ENCODE data around the gene CHD9NB. TPM values are rescaled to one million over a fixed set of nuclear protein-coding genes. Genes with fewer than 3 reads are reported as not detected.

CHD9NB gene
- total and polyA plus RNA-seq, 8 donors, result 1.6 to 22.1 (median 3.5) TPM

DNA sequence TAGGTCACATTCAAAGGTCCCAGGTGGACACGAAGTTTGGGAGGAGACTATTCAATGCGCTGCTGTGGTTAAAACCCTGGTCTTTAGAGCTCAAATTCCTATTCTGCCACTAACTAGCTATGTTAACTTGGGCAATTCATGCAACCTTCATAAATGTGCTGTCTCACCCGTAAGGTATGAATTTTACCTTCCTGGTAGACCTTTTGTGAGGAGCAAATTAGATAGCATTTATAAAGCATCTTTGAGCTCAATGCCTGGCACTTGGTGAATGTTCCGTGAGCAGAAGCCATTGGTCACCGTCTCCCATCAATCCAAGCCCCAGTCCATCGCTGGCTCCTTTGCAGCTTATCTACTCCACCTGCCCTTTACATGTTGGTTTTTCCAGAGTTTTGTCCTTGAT, 16.6 kb downstream of the CHD9NB start:
- ATAC-seq, result no peak

DNA sequence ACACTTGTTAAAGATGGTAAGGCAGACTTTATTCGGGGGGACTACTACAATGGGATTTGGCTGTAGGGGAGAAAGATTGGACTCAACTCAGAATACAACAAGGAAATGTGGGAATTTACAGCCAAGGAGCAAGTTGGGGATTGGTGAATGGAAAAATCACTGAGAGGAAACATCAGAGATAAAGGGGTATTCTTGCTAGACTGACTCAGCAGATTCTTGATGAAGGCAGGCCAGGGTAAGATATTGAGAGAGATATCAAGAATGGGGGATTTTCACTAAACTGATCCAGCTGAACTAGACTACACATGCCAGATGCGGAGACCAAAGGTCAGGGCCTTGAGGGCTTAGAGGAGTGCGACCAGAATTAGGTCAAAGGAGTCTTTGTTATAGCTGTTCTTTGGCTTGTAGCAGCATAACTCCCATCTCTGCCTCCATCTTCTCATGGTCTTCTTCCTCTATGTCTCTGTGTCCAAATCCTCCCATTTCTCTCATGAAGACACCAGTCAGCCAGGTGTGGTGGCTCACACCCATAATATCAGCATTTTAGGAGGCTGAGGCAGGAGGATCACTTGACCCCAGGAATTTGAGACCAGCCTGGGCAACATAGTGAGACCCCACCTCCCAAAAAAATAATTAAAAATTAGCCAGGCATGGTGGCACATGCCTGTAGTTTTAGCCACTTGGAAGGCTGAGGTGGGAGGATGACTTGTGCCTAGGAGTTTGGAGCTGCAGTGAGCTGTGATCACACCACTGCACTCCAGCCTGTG, 17.3 kb downstream of the CHD9NB start:
- H3K36me3 ChIP-seq, result no peaks in the 10 kb centered on the region
- WGBS, 2 donors, result 76 to 80% methylated on average over 3 of the region's 3 CpGs

More for the DNA sequence above, 16.6 kb downstream of the CHD9NB start:
- 60 to 77% methylated on average over 6 of the region's 6 CpGs for WGBS, 2 donors
- H3K9me3 ChIP-seq, result no peaks in the 10 kb centered on the region
- H3K4me1 ChIP-seq, result peaks cover 0 to under 1% (median 0%) of the 10 kb centered on the region in 3 donors
- H3K36me3 ChIP-seq, result no peaks in the 10 kb centered on the region
- no peak for FAIRE-seq
- no peaks in the 10 kb centered on the region for H3K27me3 ChIP-seq
- intact Hi-C loops (cut with DNase I), result no loop called here
- no peak overlapping the region for H3K27ac ChIP-seq
- TF ChIP-seq, protein P1, sequence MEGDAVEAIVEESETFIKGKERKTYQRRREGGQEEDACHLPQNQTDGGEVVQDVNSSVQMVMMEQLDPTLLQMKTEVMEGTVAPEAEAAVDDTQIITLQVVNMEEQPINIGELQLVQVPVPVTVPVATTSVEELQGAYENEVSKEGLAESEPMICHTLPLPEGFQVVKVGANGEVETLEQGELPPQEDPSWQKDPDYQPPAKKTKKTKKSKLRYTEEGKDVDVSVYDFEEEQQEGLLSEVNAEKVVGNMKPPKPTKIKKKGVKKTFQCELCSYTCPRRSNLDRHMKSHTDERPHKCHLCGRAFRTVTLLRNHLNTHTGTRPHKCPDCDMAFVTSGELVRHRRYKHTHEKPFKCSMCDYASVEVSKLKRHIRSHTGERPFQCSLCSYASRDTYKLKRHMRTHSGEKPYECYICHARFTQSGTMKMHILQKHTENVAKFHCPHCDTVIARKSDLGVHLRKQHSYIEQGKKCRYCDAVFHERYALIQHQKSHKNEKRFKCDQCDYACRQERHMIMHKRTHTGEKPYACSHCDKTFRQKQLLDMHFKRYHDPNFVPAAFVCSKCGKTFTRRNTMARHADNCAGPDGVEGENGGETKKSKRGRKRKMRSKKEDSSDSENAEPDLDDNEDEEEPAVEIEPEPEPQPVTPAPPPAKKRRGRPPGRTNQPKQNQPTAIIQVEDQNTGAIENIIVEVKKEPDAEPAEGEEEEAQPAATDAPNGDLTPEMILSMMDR (IDR thresholded peaks at IDR 0.05), result no peak
- H3K4me3 ChIP-seq, result no peak overlapping the region
- DNase-seq, result no peak

DNA sequence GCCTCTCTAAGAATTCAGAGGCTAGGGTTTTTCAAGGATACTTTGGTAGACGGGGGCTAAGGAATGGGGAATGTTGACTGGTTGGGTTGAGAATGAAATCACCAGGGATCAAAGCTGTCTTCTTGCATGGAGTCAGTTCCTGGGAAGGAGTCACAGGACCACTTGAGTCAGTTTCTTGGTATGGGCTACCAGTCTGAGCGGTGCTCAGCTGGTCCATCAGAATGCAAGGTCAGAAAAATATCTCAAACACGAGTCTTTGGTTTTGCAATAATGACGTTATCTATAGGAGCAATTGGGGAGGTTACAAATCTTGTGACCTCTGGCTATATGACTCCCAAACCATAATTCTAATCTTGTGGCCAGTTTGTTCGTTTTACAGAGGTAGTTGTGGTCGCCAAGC, 18.4 kb downstream of the CHD9NB start:
- no peaks in the 10 kb centered on the region for H3K27me3 ChIP-seq
- 78% methylated on average over 6 of the region's 6 CpGs for WGBS, 2 donors
- H3K4me3 ChIP-seq, result no peak overlapping the region
- H3K36me3 ChIP-seq, result no peaks in the 10 kb centered on the region
- FAIRE-seq, result no peak
- TF ChIP-seq, protein P1 (IDR thresholded peaks at IDR 0.05), result no peak
- intact Hi-C loops (cut with DNase I), result no loop called here
- H3K4me1 ChIP-seq, result no peaks in the 10 kb centered on the region
- H3K27ac ChIP-seq, result no peak overlapping the region
- no peak for DNase-seq
- ATAC-seq, result no peak
- H3K9me3 ChIP-seq, result no peaks in the 10 kb centered on the region

More for the DNA sequence above, 17.3 kb downstream of the CHD9NB start:
- ATAC-seq, result no peak
- TF ChIP-seq, protein P1 (IDR thresholded peaks at IDR 0.05), result no peak
- DNase-seq, result no peak
- Histone ChIP-seq H3K4me3 (no peak overlapping the region), H3K27me3 (no peaks in the 10 kb centered on the region), H3K27ac (no peak overlapping the region), H3K9me3 (no peaks in the 10 kb centered on the region), H3K4me1 (no peaks in the 10 kb centered on the region)
- intact Hi-C loops (cut with DNase I), result no loop called here
- FAIRE-seq, result no peak

DNA sequence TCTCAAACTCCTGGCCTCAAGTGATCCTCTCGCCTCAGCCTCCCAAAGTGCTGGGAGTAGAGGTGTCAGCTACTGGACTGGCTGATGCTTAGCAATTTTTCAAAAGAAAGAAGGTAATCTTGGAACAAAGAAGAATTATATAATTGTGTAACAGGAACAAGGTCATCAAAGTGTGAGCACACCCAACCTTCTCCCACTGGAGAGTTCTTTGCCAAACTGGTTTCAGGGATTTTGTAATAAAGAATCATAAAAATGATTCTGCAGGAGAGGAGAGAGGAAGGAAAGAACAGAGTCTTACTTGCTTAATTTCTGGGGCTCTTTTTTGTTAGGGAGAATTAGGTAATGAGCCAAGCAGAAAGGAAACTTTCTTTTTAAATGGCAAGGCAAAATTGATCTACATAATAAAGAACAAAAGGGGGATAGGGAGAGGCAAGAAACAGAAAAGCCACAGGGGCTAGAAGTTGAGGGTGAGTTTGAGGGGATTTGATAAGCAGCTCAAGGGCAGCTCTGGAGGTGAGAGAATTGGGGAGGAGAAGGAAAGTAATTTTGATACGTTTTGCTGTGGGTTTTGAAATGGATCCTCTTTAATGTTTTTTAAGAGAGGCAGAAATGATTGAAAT, 21.3 kb downstream of the CHD9NB start:
- WGBS, 2 donors, result 43 to 44% methylated on average over 2 of the region's 2 CpGs
- FAIRE-seq (no peak), ATAC-seq (peak in 1 of 4 donors; percentile 44)

More for the DNA sequence above, 21.3 kb downstream of the CHD9NB start:
- intact Hi-C loops (cut with DNase I), result no loop called here
- H3K27me3 ChIP-seq, result no peaks in the 10 kb centered on the region
- no peak for DNase-seq
- TF ChIP-seq, protein P1 (IDR thresholded peaks at IDR 0.05), result no peak
- no peaks in the 10 kb centered on the region for H3K4me1 ChIP-seq
- H3K27ac ChIP-seq, result no peak overlapping the region
- no peak overlapping the region for H3K4me3 ChIP-seq
- H3K9me3 ChIP-seq, result no peaks in the 10 kb centered on the region
- no peaks in the 10 kb centered on the region for H3K36me3 ChIP-seq
